Measurements from ENCODE around the gene PAQR4. TPM values are rescaled to one million over a fixed set of nuclear protein-coding genes. Genes with fewer than 3 reads are reported as not detected.
A peak's percentile ranks its signal among the peaks of the same experiment; 100 is the strongest.

PAQR4 gene
- total and polyA plus RNA-seq, 2 of the 13 experiments (the other 11 are each of a cell fraction or from before 2014, with no cell fraction given), result 15.9 to 24.8 TPM

DNA sequence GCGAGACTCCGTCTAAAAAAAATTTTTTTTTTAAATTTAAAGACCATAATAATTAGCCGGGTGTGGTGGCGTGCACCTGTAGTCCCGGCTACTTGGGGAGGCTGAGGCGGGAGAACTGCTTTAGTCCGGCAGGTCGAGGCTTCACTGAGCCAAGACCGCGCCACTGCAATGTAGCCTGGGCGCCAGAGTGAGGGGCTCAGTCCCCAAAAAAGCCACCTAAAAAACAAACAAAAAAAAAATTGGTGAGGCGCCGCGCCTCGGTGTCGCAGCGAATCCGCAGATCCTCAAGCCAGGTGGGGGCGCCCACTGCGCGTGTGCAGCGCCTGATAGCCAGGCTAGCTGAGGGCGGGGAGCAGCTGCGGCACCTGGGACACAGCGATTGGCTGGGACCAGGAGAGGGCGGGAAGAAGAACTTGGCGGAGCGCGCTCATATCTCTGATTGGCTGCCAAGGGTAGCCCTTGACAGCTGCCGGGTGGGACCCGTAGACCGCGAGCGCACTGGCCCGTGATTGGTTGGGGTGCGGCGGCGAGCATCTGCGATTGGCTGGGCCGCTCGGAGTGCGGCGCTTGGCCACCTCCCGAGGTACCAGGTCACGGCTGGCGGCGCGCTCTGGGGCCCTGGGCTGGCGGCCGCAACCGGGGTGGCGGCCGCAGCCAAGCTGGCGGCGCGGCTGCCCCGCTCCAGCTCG lies 34.6 kb downstream of the PAQR4 start (continued):
- TF ChIP-seq, protein P1, sequence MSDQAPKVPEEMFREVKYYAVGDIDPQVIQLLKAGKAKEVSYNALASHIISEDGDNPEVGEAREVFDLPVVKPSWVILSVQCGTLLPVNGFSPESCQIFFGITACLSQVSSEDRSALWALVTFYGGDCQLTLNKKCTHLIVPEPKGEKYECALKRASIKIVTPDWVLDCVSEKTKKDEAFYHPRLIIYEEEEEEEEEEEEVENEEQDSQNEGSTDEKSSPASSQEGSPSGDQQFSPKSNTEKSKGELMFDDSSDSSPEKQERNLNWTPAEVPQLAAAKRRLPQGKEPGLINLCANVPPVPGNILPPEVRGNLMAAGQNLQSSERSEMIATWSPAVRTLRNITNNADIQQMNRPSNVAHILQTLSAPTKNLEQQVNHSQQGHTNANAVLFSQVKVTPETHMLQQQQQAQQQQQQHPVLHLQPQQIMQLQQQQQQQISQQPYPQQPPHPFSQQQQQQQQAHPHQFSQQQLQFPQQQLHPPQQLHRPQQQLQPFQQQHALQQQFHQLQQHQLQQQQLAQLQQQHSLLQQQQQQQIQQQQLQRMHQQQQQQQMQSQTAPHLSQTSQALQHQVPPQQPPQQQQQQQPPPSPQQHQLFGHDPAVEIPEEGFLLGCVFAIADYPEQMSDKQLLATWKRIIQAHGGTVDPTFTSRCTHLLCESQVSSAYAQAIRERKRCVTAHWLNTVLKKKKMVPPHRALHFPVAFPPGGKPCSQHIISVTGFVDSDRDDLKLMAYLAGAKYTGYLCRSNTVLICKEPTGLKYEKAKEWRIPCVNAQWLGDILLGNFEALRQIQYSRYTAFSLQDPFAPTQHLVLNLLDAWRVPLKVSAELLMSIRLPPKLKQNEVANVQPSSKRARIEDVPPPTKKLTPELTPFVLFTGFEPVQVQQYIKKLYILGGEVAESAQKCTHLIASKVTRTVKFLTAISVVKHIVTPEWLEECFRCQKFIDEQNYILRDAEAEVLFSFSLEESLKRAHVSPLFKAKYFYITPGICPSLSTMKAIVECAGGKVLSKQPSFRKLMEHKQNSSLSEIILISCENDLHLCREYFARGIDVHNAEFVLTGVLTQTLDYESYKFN (CRISPR knock-in tag; conservative IDR thresholded peaks at IDR 0.05), result peak; percentile 39
- peak; percentile 72; the same call in 1 of the 2 replicates for TF ChIP-seq GMEB1 (CRISPR knock-in tag; IDR thresholded peaks at IDR 0.05; ENCODE audit: borderline replicate concordance)
- TF ChIP-seq REPIN1 (CRISPR knock-in tag; IDR thresholded peaks at IDR 0.05; ENCODE audit: borderline replicate concordance, low read depth), result peak; percentile 60; the same call in 1 of the 2 replicates
- TF ChIP-seq NFYB (CRISPR knock-in tag; IDR thresholded peaks at IDR 0.05), result peak; percentile 99
- TF ChIP-seq ZBTB38 (CRISPR knock-in tag; IDR thresholded peaks at IDR 0.05), result peak; percentile 75; the same call in 1 of the 2 replicates
- peak; percentile 28; the same call in 1 of the 2 replicates for TF ChIP-seq ARID5B (CRISPR knock-in tag; IDR thresholded peaks at IDR 0.05)
- no peak for TF ChIP-seq FOXP1 (IDR thresholded peaks at IDR 0.05)
- 0 out of 2 replicates have a peak, but pooled peaks have one; percentile 13 for TF ChIP-seq FOXP1 (CRISPR knock-in tag; IDR thresholded peaks at IDR 0.05)
- 0 out of 2 replicates have a peak, but pooled peaks have one; percentile 7 for TF ChIP-seq USF2 (IDR thresholded peaks at IDR 0.05; ENCODE audit: low read depth, low read length)
- no peak for TF ChIP-seq USF2 (CRISPR knock-in tag; IDR thresholded peaks at IDR 0.05; ENCODE audit: borderline replicate concordance)
- TF ChIP-seq RAD21 (CRISPR knock-in tag; IDR thresholded peaks at IDR 0.05), result peak; percentile 96
- TF ChIP-seq SRY (CRISPR knock-in tag; IDR thresholded peaks at IDR 0.05), result 0 out of 2 replicates have a peak, but pooled peaks have one; percentile 44
- 0 out of 2 replicates have a peak, but pooled peaks have one; percentile 46 for TF ChIP-seq ARNTL (CRISPR knock-in tag; IDR thresholded peaks at IDR 0.05)
- TF ChIP-seq RARA (CRISPR knock-in tag; IDR thresholded peaks at IDR 0.05), result no peak
- TF ChIP-seq, protein P2, sequence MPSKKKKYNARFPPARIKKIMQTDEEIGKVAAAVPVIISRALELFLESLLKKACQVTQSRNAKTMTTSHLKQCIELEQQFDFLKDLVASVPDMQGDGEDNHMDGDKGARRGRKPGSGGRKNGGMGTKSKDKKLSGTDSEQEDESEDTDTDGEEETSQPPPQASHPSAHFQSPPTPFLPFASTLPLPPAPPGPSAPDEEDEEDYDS (CRISPR knock-in tag; IDR thresholded peaks at IDR 0.05), result peak; percentile 83
- TF ChIP-seq MXI1 (IDR thresholded peaks at IDR 0.05; ENCODE audit: borderline replicate concordance, low read depth, low read length), result peak; percentile 70; the same call in 1 of the 3 replicates
- peak; percentile 38; the same call in 1 of the 2 replicates for TF ChIP-seq MIXL1 (CRISPR knock-in tag; IDR thresholded peaks at IDR 0.05)
- 0 out of 2 replicates have a peak, but pooled peaks have one; percentile 31 for TF ChIP-seq ZNF543 (CRISPR knock-in tag; IDR thresholded peaks at IDR 0.05)
